ENCODE data around the gene ST8SIA3.
"Not testable (repeated sequence)": the region's sequence is repeated elsewhere in the genome, so short reads cannot be mapped to it uniquely, and the experiment has no call there.

The ST8SIA3 gene

DNA sequence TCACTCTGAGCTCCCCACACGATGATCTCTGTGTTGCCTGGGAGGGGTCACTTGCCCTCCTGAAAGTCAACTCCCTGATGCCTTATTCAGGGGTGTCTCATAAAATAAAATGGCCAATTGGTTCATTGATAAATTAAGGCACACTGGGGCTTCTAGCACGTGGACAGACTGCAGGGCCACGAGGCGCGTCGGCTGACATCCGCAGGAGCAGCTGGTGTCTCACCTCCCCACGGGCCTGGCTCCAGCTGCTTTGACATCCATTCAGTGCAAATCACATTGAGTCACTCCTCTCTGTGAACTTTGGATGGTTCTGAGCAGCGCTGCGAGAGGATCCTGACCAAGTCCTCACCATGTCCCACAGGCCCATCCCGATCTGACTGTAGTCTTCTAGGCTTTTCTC is 4.6 kb upstream of the ST8SIA3 start:
- peaks cover 47% of the 10 kb centered on the region for H3K27me3 Mint-ChIP-seq

DNA sequence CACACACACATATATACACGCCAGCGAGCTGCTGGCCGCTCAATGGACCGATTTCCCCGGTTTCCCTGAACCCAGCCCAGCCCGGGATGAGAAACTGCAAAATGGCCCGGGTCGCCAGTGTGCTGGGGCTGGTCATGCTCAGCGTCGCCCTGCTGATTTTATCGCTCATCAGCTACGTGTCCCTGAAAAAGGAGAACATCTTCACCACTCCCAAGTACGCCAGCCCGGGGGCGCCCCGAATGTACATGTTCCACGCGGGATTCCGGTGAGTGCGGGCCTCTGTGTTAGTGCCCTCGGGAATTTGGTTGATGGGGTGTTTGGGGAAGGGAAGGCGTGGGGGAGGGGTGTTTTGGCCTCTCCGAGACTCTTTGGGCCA is 392 bp downstream of the ST8SIA3 start:
- Mint-ChIP-seq H3K9me3 (peaks cover 5% of the 10 kb centered on the region), H3K4me1 (no peaks in the 10 kb centered on the region), H3K27ac (no peak overlapping the region), H3K36me3 (peaks cover 5% of the 10 kb centered on the region), H3K27me3 (peaks cover 84% of the 10 kb centered on the region), H3K4me3 (no peak overlapping the region)
- ATAC-seq, result no peak

More for the DNA sequence above, 4.6 kb upstream of the ST8SIA3 start:
- Mint-ChIP-seq H3K4me3 (no peak overlapping the region), H3K4me1 (no peaks in the 10 kb centered on the region), H3K36me3 (no peaks in the 10 kb centered on the region), H3K9me3 (no peaks in the 10 kb centered on the region), H3K27ac (no peak overlapping the region)
- ATAC-seq, result no peak

DNA sequence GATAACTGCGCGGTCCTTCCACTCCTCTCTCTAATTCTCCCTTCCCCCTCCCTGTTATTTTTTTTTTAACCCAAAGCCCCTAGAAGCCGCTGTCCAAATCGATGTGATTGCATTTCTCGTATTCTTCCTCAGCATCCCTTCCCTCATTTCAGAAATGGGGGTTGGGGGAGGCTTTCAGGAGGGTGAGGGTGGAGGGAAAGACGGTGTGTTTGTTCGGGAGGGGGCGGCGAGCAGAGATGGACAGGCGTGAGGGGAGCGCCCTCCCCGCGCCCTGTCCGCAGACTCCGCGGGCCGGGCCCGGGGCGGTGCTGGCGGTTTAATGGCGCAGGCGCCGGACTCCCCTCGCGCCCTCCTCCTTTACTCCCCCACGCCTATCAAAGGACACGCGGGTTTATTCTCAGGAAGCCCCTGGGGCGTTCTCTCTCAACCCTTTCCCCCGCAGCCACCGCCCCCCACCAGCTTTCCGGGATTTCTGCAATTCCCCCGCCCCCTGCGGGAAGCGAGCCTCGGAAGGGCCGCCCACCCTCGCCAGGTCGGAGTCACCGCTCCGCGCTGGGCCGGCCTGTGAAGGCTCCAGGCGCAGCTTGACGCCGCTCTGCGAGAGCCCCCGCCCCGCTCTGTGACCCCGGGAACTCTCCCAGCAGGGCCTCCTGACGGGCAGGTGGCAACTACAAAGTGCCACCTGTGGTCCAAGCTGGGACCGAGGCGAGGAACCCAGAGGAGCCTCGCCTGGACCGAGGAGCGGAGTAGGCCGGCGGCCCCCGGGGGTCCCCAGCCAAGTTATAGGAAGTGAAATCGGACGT is 981 bp downstream of the ST8SIA3 start:
- Mint-ChIP-seq H3K4me1 (no peaks in the 10 kb centered on the region), H3K36me3 (peaks cover 5% of the 10 kb centered on the region), H3K27me3 (peaks cover 78% of the 10 kb centered on the region), H3K27ac (no peak overlapping the region), H3K9me3 (peaks cover 5% of the 10 kb centered on the region), H3K4me3 (no peak overlapping the region)
- ATAC-seq, result no peak

- no peak for ATAC-seq
- Mint-ChIP-seq H3K27ac (no peak overlapping the region), H3K27me3 (peaks cover 76% of the 10 kb centered on the region), H3K4me1 (no peaks in the 10 kb centered on the region), H3K9me3 (peaks cover 5% of the 10 kb centered on the region), H3K4me3 (no peak overlapping the region), H3K36me3 (peaks cover 5% of the 10 kb centered on the region)
Observed at GRCh38 chr18:57353940-57354461, 1.6 kb downstream of the ST8SIA3 start.

DNA sequence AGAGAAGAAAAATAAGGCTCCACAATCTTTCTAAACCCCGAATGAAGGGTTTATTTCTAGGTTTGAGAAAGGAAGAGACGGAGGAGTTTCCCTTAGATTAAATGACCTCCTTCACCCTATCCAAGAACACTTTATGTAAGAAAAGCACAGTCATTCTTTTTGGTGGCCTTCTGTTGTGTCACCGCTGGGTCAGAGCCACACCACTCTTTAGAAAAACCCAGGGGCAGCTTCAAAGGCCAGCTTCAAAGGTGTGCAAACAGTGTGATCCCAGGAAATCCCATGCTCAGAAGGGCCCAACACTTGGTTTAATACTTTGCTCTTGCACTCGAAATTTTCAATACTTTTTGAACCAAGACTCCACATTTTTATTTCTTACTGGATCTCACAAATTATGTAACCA is 7.1 kb downstream of the ST8SIA3 start:
- Mint-ChIP-seq H3K4me3 (no peak overlapping the region), H3K36me3 (peaks cover under 1% of the 10 kb centered on the region), H3K4me1 (no peaks in the 10 kb centered on the region), H3K9me3 (peaks cover 5% of the 10 kb centered on the region), H3K27me3 (peaks cover 46% of the 10 kb centered on the region), H3K27ac (no peak overlapping the region)
- ATAC-seq, result no peak

- Mint-ChIP-seq H3K27me3 (peaks cover 15% of the 10 kb centered on the region), H3K36me3 (no peaks in the 10 kb centered on the region), H3K4me1 (no peaks in the 10 kb centered on the region), H3K4me3 (no peak overlapping the region), H3K27ac (no peak overlapping the region), H3K9me3 (no peaks in the 10 kb centered on the region)
- ATAC-seq, result no peak
Observed at GRCh38 chr18:57362714-57363113, 10.4 kb downstream of the ST8SIA3 start.

DNA sequence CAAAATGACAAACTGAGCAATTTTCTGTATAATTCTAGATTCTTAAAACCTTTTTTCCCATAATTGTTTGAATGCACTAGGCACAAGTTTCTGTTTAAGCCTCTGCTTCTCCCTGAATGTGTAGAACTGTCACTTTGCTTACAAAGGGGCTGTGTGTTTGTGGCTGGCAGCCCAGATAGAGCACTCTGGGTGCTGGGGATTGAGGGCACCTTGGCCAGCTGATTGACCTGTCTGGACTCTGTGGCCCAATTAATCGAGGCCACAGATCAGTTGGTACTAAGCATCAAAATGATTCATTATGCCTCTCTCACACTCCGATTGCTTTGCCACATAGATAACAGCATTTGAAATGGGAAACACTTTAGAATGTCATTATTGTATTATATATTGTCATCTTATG is 12.1 kb downstream of the ST8SIA3 start:
- ATAC-seq, result no peak
- H3K36me3 Mint-ChIP-seq, result no peaks in the 10 kb centered on the region
- peaks cover 26% of the 10 kb centered on the region for H3K27me3 Mint-ChIP-seq
- H3K9me3 Mint-ChIP-seq, result no peaks in the 10 kb centered on the region
- H3K4me3 Mint-ChIP-seq, result no peak overlapping the region
- no peak overlapping the region for H3K27ac Mint-ChIP-seq
- no peaks in the 10 kb centered on the region for H3K4me1 Mint-ChIP-seq

- Mint-ChIP-seq H3K27me3 (peaks cover 21% of the 10 kb centered on the region), H3K36me3 (no peaks in the 10 kb centered on the region), H3K4me3 (no peak overlapping the region), H3K27ac (no peak overlapping the region), H3K4me1 (no peaks in the 10 kb centered on the region), H3K9me3 (no peaks in the 10 kb centered on the region)
- ATAC-seq, result no peak
Observed at GRCh38 chr18:57366528-57367081, 14.2 kb downstream of the ST8SIA3 start.

GRCh38 chr18:57372444-57372843 is 20.1 kb downstream of the ST8SIA3 start:
- ATAC-seq, result no peak
- H3K4me1 Mint-ChIP-seq, result no peaks in the 10 kb centered on the region
- no peaks in the 10 kb centered on the region for H3K9me3 Mint-ChIP-seq
- H3K36me3 Mint-ChIP-seq, result no peaks in the 10 kb centered on the region
- H3K27ac Mint-ChIP-seq, result no peak overlapping the region
- H3K27me3 Mint-ChIP-seq, result peaks cover 31% of the 10 kb centered on the region
- H3K4me3 Mint-ChIP-seq, result no peak overlapping the region

DNA sequence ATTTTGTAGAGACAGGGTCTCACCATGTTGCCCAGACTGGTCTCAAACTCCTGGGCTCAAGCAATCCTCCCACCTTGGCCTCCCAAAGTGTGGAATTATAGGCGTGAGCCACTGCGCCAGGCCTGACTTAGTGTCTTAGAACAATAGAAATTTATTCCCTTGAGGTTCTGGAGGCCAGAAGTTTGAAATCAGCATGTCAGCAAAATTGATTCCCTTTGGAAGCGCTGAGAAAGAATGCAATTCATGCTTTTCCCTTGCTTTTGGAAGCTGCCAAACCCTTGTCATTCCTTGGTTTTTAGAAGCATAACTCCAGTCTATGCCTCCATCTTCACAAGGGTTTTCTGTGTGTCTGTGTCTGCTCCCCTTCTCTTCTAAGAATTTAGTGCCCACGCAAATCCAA is 20.7 kb downstream of the ST8SIA3 start:
- no peak for ATAC-seq
- no peaks in the 10 kb centered on the region for H3K36me3 Mint-ChIP-seq

DNA sequence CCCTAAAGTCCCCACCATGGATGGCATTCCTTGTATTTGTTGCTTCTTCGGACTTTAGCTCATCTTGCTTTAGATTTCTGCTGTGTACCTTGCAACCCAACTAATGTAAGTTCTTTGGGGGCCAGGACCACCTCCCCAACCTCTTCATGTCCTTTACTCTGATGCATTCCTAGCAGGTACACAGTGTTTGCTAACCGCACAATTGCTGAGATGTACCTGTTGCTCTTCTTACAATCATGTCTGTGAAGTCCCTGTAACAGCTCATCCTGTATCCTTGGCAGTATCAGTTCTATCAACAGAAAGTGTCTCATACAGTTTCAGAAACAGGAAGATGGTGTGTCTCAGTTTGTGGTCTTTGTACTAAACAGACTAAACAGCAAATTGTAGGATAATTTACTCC is 24.1 kb downstream of the ST8SIA3 start:
- H3K4me3 Mint-ChIP-seq, result no peak overlapping the region
- peaks cover 22% of the 10 kb centered on the region for H3K27me3 Mint-ChIP-seq
- no peaks in the 10 kb centered on the region for H3K4me1 Mint-ChIP-seq
- no peak overlapping the region for H3K27ac Mint-ChIP-seq
- no peak for ATAC-seq
- H3K36me3 Mint-ChIP-seq, result no peaks in the 10 kb centered on the region
- H3K9me3 Mint-ChIP-seq, result peaks cover 3% of the 10 kb centered on the region

More for the DNA sequence above, 20.7 kb downstream of the ST8SIA3 start:
- Mint-ChIP-seq H3K27ac (no peak overlapping the region), H3K27me3 (peaks cover 31% of the 10 kb centered on the region), H3K9me3 (no peaks in the 10 kb centered on the region), H3K4me1 (no peaks in the 10 kb centered on the region), H3K4me3 (no peak overlapping the region)

GRCh38 chr18:57389271-57389670 is 36.9 kb downstream of the ST8SIA3 start:
- ATAC-seq, result no peak
- H3K4me3 Mint-ChIP-seq, result no peak overlapping the region
- no peaks in the 10 kb centered on the region for H3K4me1 Mint-ChIP-seq
- peaks cover 28% of the 10 kb centered on the region for H3K27me3 Mint-ChIP-seq
- H3K27ac Mint-ChIP-seq, result no peak overlapping the region
- peaks cover 8% of the 10 kb centered on the region for H3K9me3 Mint-ChIP-seq
- no peaks in the 10 kb centered on the region for H3K36me3 Mint-ChIP-seq

- peaks cover 28% of the 10 kb centered on the region for H3K27me3 Mint-ChIP-seq
- no peak for ATAC-seq
Observed at GRCh38 chr18:57390044-57390443, 37.7 kb downstream of the ST8SIA3 start.

GRCh38 chr18:57394749-57395148 is 42.4 kb downstream of the ST8SIA3 start:
- Mint-ChIP-seq H3K27me3 (peaks cover 15% of the 10 kb centered on the region), H3K9me3 (peaks cover 17% of the 10 kb centered on the region)
- not testable (repeated sequence) for H3K4me1 Mint-ChIP-seq, H3K27ac Mint-ChIP-seq, ATAC-seq, H3K4me3 Mint-ChIP-seq, H3K36me3 Mint-ChIP-seq

More at GRCh38 chr18:57390044-57390443, 37.7 kb downstream of the ST8SIA3 start:
- H3K4me3 Mint-ChIP-seq, result no peak overlapping the region
- H3K4me1 Mint-ChIP-seq, result no peaks in the 10 kb centered on the region
- peaks cover 11% of the 10 kb centered on the region for H3K9me3 Mint-ChIP-seq
- no peak overlapping the region for H3K27ac Mint-ChIP-seq
- H3K36me3 Mint-ChIP-seq, result no peaks in the 10 kb centered on the region

- H3K27ac Mint-ChIP-seq, H3K36me3 Mint-ChIP-seq, ATAC-seq, H3K4me1 Mint-ChIP-seq, H3K27me3 Mint-ChIP-seq, H3K4me3 Mint-ChIP-seq: not testable (repeated sequence)
- peaks cover 17% of the 10 kb centered on the region for H3K9me3 Mint-ChIP-seq
Observed at GRCh38 chr18:57396831-57397230, 44.5 kb downstream of the ST8SIA3 start.
